ENCODE measurements around the gene RGS3.

RGS3 gene

GRCh38 chr9:113570749-113571711 lies 107.5 kb downstream of the RGS3 start:
- TF ChIP-seq CTCF (IDR thresholded peaks at IDR 0.05), result no peak
- Mint-ChIP-seq H3K4me3 (no peak overlapping the region), H3K4me1 (peaks cover 27% of the 10 kb centered on the region), H3K36me3 (ENCODE audit: low read depth) (peaks cover 7% of the 10 kb centered on the region), H3K9me3 (peaks cover 8% of the 10 kb centered on the region), H3K27me3 (ENCODE audit: low read depth, poor library complexity) (peaks cover 4% of the 10 kb centered on the region), H3K27ac (no peak overlapping the region)
- no peak for DNase-seq

- peaks cover 8% of the 10 kb centered on the region for H3K9me3 Mint-ChIP-seq
- no peak for TF ChIP-seq CTCF (IDR thresholded peaks at IDR 0.05)
- H3K27ac Mint-ChIP-seq, result no peak overlapping the region
- H3K36me3 Mint-ChIP-seq (ENCODE audit: low read depth), result peaks cover 7% of the 10 kb centered on the region
- no peak for DNase-seq
- H3K4me3 Mint-ChIP-seq, result no peak overlapping the region
- H3K4me1 Mint-ChIP-seq, result peaks cover 30% of the 10 kb centered on the region
- peaks cover 7% of the 10 kb centered on the region for H3K27me3 Mint-ChIP-seq (ENCODE audit: low read depth, poor library complexity)
Observed at GRCh38 chr9:113572076-113572861, 108.7 kb downstream of the RGS3 start.

- TF ChIP-seq CTCF (IDR thresholded peaks at IDR 0.05), result no peak
- peaks cover 7% of the 10 kb centered on the region for H3K27me3 Mint-ChIP-seq (ENCODE audit: low read depth, poor library complexity)
- H3K4me1 Mint-ChIP-seq, result peaks cover 39% of the 10 kb centered on the region
- no peak for DNase-seq
- H3K36me3 Mint-ChIP-seq (ENCODE audit: low read depth), result peaks cover 7% of the 10 kb centered on the region
- no peak overlapping the region for H3K27ac Mint-ChIP-seq
- no peak overlapping the region for H3K4me3 Mint-ChIP-seq
- H3K9me3 Mint-ChIP-seq, result peaks cover 8% of the 10 kb centered on the region
Observed at GRCh38 chr9:113573046-113573958, 109.8 kb downstream of the RGS3 start.

- TF ChIP-seq CTCF (IDR thresholded peaks at IDR 0.05), result no peak
Observed at GRCh38 chr9:113573959-113574352, 110.4 kb downstream of the RGS3 start.

GRCh38 chr9:113574441-113575262 lies 111.1 kb downstream of the RGS3 start:
- no peak for DNase-seq
- TF ChIP-seq CTCF (IDR thresholded peaks at IDR 0.05), result no peak
- no peak overlapping the region for H3K4me3 Mint-ChIP-seq
- peaks cover 8% of the 10 kb centered on the region for H3K9me3 Mint-ChIP-seq
- H3K4me1 Mint-ChIP-seq, result peaks cover 49% of the 10 kb centered on the region
- peak overlapping the region; percentile 92 for H3K27ac Mint-ChIP-seq
- H3K36me3 Mint-ChIP-seq (ENCODE audit: low read depth), result peaks cover 7% of the 10 kb centered on the region
- H3K27me3 Mint-ChIP-seq (ENCODE audit: low read depth, poor library complexity), result peaks cover 8% of the 10 kb centered on the region

More at GRCh38 chr9:113573959-113574352, 110.4 kb downstream of the RGS3 start:
- Mint-ChIP-seq H3K36me3 (ENCODE audit: low read depth) (peaks cover 7% of the 10 kb centered on the region), H3K27ac (peak overlapping the region; percentile 24), H3K9me3 (peaks cover 8% of the 10 kb centered on the region), H3K4me1 (peaks cover 42% of the 10 kb centered on the region), H3K4me3 (no peak overlapping the region), H3K27me3 (ENCODE audit: low read depth, poor library complexity) (peaks cover 7% of the 10 kb centered on the region)
- DNase-seq, result no peak
